ENCODE data around the gene TRPT1. TPM values are rescaled to one million over a fixed set of nuclear protein-coding genes. Genes with fewer than 3 reads are reported as not detected.

The TRPT1 gene
- total and polyA plus RNA-seq, 9 of the 15 experiments (the other 6 are each of a cell fraction or from before 2014, with no cell fraction given) = 4.6 to 41.7 (median 23.1) TPM

- in situ Hi-C loops (cut with MboI) = no loop called here
- no peak overlapping the region for H3K4me3 ChIP-seq
- ChIA-PET CTCF (ENCODE audit: low intra/inter-chr PET ratio) (no interaction called here), POLR2A (interaction anchor here (0.5 to 7.8 kb wide), 4 partner anchors 15 to 99 kb away, joined by 3 to 77 read pairs (median 4); partner anchors contain the start of genes NUDT22 and TRPT1)
- H3K9me3 ChIP-seq (replicated peaks; ENCODE audit: control insufficient read depth, insufficient read depth, low read depth, low read length) = no peaks in the 10 kb centered on the region
- DNase-seq (ENCODE audit: extremely low read depth in 1 of 4, low spot score in 3 of 4) (no peak), FAIRE-seq (no peak), ATAC-seq (no peak)
- peak overlapping the region in 1 of 2 experiments; percentile 41; a peak in 2 of 4 replicates for H3K9ac ChIP-seq (ENCODE audit: insufficient read depth in 1 of 2, low read depth in 2 of 2, low read length in 2 of 2)
- no peak overlapping the region for H3K27ac ChIP-seq (ENCODE audit: extremely low read depth, low read depth, low read length)
- H4K20me1 ChIP-seq (replicated peaks; ENCODE audit: control insufficient read depth, insufficient read depth, low read length) = no peaks in the 10 kb centered on the region
- H3K27me3 ChIP-seq (ENCODE audit: control insufficient read depth in 2 of 2, insufficient read depth in 2 of 2, low read length in 2 of 2) = no peaks in the 10 kb centered on the region
- H3K36me3 ChIP-seq (ENCODE audit: control insufficient read depth, insufficient read depth, low read length) = peaks cover 86% of the 10 kb centered on the region; the same call in 2 of the 3 replicates
- intact Hi-C loops (cut with micrococcal nuclease) = no loop called here
- H3K4me2 ChIP-seq (ENCODE audit: insufficient read depth, low read length) = no peak overlapping the region
- no TSS peak for BruUV-seq (replicated peaks)
- peaks cover 8% of the 10 kb centered on the region for H3K9me1 ChIP-seq (ENCODE audit: control insufficient read depth, insufficient read depth, low read length)
- peaks cover 18 to 50% of the 10 kb centered on the region in 2 experiments for H3K4me1 ChIP-seq (replicated peaks in 1 of 2; ENCODE audit: control insufficient read depth in 2 of 2, insufficient read depth in 2 of 2, low read length in 2 of 2)
- H2AFZ ChIP-seq (ENCODE audit: low read depth, low read length) = no peak overlapping the region
- 97% methylated on average over 11 of the region's 24 CpGs for WGBS (ENCODE audit: insufficient coverage, low coverage, missing lambda C conversion rate)
- peaks cover 47% of the 10 kb centered on the region for H3K79me2 ChIP-seq (ENCODE audit: control insufficient read depth, insufficient read depth, low read length)
- no peak for TF ChIP-seq NCOA1 (IDR thresholded peaks at IDR 0.05; ENCODE audit: low read depth)
- TF ChIP-seq ZBTB7A (IDR thresholded peaks at IDR 0.05; ENCODE audit: borderline replicate concordance, control insufficient read depth, low read depth, low read length) = 0 out of 2 replicates have a peak, but pooled peaks have one; percentile 13
- no peak for TF ChIP-seq SP1 (CRISPR knock-in tag; IDR thresholded peaks at IDR 0.05)
- no peak; the same call in 1 of the 2 replicates for TF ChIP-seq POLR2AphosphoS5 (IDR thresholded peaks at IDR 0.05; ENCODE audit: control insufficient read depth, insufficient read depth, low read depth, low read length)
- TF ChIP-seq U2AF1 (optimal IDR thresholded peaks at IDR 0.05; ENCODE audit: low read depth, low read length) = no peak
- TF ChIP-seq THRB (CRISPR knock-in tag; conservative IDR thresholded peaks at IDR 0.05) = no peak
- no peak for TF ChIP-seq ID3 (CRISPR knock-in tag; IDR thresholded peaks at IDR 0.05)
- TF ChIP-seq ID3 (tag; IDR thresholded peaks at IDR 0.05) = no peak
- no peak for TF ChIP-seq SAP30 (IDR thresholded peaks at IDR 0.05; ENCODE audit: borderline replicate concordance, insufficient read depth, low read depth, low read length, poor library complexity, severe bottlenecking)
- no peak for TF ChIP-seq CHAMP1 (IDR thresholded peaks at IDR 0.05)
- no peak for TF ChIP-seq NR4A1 (CRISPR knock-in tag; IDR thresholded peaks at IDR 0.05)
- no peak for TF ChIP-seq NR4A1 (tag; IDR thresholded peaks at IDR 0.05)
- no peak for TF ChIP-seq SMAD1 (IDR thresholded peaks at IDR 0.05; ENCODE audit: low read depth, low read length, partially characterized antibody)
- TF ChIP-seq RBFOX2 (IDR thresholded peaks at IDR 0.05; ENCODE audit: low read depth, low read length) = peak; percentile 73
- TF ChIP-seq ARID2 (IDR thresholded peaks at IDR 0.05) = no peak
- TF ChIP-seq KLF16 (IDR thresholded peaks at IDR 0.05) = no peak
- no peak for TF ChIP-seq NR2C1 (IDR thresholded peaks at IDR 0.05)
- TF ChIP-seq NR2C1 (tag; IDR thresholded peaks at IDR 0.05) = no peak
- TF ChIP-seq HMG20B (CRISPR knock-in tag; IDR thresholded peaks at IDR 0.05) = no peak
These were observed 15.5 kb downstream of the TRPT1 start for GRCh38 chr11:64210301-64211020.
